ENCODE measurements around the gene NCBP2L. TPM values are rescaled to one million over a fixed set of nuclear protein-coding genes. Genes with fewer than 3 reads are reported as not detected.

NCBP2L gene
- polyA plus RNA-seq, 4 donors: 0.05 TPM; not detected in 3

Other genes with a start within 250 kb of the NCBP2L start
- gene PRPS1, start 149.2 kb upstream of the NCBP2L start, polyA plus RNA-seq (ENCODE audit: insufficient read length in 4 of 4): 10 to 100 TPM; 45.6 to 53.5 (median 52.2) TPM
- 100 to 1,000 TPM; 106 to 127 (median 118) TPM for gene TSC22D3, start 1.9 kb upstream of the NCBP2L start, polyA plus RNA-seq (ENCODE audit: insufficient read length in 4 of 4)
- gene MID2, start 48.1 kb downstream of the NCBP2L start, polyA plus RNA-seq (ENCODE audit: insufficient read length in 4 of 4): 10 to 100 TPM in 3 of 4 donors, 1 to 10 TPM in 1; 9.6 to 11.5 (median 11.0) TPM
- not detected for gene TEX13B, start 204.6 kb downstream of the NCBP2L start, polyA plus RNA-seq (ENCODE audit: insufficient read length in 4 of 4)